Measurements from ENCODE around the gene ARHGAP26.

Gene ARHGAP26

DNA sequence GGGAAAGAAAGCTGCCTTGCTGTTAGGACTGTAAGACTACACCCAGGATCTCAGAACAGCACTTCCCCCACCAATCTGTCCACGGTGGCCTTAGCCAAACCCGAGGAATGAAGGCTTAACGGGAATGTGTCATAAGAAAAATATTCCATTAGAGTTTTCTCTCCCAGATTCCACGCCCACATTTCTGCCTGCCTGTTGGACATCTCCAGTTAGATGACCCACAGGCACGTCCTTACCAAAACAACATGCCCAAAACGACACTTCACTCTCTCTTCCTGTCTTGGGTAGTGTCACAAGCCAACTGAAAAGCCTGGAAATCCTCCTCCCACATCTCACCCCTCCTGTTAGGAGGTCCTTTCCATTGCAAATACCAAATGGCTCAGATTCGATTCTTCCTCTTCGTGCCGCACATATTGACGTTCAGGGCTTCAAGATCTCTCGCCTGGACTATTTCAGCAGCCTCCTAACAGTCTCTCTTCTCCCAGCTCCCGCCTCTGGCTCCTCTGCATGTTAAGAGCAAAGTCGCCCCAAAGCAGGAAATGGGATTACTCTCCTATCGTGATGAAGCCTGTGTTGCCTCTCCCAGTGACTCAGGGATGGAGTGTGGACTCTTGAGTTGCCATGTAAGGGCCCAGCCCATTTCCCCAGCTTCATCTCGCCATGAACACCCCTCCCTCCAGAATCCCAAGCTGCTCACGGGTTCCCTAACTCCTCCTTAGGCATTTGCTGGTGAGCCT, 474.0 kb downstream of the ARHGAP26 start:
- no peaks in the 10 kb centered on the region for H3K9me3 ChIP-seq (ENCODE audit: control insufficient read depth, insufficient read depth, low read length)
- H3K9ac ChIP-seq (ENCODE audit: low read depth, low read length): no peak overlapping the region
- H3K36me3 ChIP-seq (ENCODE audit: insufficient read depth, low read length): no peaks in the 10 kb centered on the region; the same call in 1 of the 2 replicates
- peaks cover 8% of the 10 kb centered on the region; the same call in 1 of the 2 replicates for H3K4me1 ChIP-seq (ENCODE audit: insufficient read depth, low read length)

DNA sequence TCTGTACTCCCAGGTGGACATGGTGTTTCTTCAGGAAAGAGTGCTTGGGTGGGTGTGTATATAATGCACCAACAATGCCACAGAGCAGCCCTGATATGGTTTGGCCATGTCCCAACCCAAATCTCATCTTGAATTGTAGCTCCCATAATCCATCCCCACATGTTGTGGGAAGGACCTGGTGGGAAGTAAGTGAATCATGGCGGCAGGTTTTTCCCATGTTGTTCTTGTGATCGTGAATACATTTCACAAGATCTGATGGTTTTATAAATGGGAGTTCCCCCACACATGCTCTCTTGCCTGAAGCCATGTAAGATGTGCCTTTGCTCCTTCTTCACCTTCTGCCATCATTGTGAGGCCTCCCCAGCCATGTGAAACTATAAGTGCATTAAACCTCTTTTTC, 474.8 kb downstream of the ARHGAP26 start:
- H3K4me1 ChIP-seq (ENCODE audit: insufficient read depth, low read length): peaks cover 6% of the 10 kb centered on the region; the same call in 1 of the 2 replicates
- no peak overlapping the region for H3K9ac ChIP-seq (ENCODE audit: low read depth, low read length)
- no peaks in the 10 kb centered on the region; the same call in 1 of the 2 replicates for H3K36me3 ChIP-seq (ENCODE audit: insufficient read depth, low read length)
- no peaks in the 10 kb centered on the region for H3K9me3 ChIP-seq (ENCODE audit: control insufficient read depth, insufficient read depth, low read length)

DNA sequence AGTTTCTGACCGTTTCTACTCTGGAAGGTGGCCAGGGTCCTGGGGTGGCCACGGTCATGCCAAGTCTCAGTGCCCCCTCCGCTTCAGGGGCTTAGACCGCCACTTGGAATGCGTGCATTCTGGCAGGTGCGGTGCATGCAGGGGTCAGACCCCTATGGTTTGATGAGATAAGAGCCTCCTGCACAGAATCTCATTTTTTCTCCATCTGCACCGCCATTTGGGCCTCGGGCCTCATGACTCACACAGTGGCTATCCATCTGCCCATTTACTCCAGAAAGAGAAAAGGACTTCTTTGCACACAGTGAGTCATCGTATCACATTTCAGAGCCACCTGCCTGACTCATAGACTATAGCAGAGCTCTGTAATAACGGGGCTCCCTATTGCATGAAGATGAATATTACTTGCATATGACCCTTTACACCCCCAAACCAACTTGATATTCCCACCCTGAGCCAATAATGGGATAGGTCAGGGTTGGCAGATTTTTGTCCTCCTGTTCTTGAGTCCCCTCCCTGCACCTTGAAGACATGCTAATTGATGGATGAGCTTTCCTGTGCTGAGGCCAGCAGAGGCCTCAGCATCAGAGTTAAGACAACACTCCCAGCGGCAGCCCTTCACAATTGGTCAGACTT, 475.9 kb downstream of the ARHGAP26 start:
- no peak overlapping the region for H3K9ac ChIP-seq (ENCODE audit: low read depth, low read length)
- no peaks in the 10 kb centered on the region; the same call in 1 of the 2 replicates for H3K36me3 ChIP-seq (ENCODE audit: insufficient read depth, low read length)
- H3K9me3 ChIP-seq (ENCODE audit: control insufficient read depth, insufficient read depth, low read length): no peaks in the 10 kb centered on the region
- peaks cover 5% of the 10 kb centered on the region; the same call in 1 of the 2 replicates for H3K4me1 ChIP-seq (ENCODE audit: insufficient read depth, low read length)

DNA sequence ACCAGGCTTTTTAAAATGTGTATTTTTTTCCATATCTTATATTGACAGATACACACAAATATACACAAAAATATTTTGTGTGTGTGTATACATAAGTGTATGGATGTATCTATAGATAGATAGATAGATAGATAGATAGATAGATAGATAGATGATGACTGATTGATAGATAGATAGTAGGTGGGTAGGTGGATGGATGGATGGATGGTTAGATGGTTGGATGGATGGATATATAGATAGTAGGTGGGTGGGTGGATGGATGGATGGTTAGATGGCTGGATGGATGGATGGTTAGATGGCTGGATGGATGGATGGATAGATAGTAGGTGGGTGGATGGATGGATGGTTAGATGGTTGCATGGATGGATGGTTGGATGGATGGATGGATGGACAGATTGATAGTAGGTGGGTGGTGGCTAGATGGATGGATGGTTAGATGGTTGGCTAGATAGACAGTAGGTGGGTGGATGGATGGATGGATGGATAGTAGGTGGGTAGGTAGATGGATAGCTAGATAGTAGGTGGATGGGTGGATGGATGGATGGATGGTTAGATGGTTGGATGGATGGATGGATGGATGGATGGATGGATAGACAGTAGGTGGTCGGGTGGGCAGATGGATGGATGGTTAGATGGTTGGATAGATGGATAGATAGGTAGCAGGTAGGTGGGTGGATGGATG, 477.1 kb downstream of the ARHGAP26 start:
- H3K9ac ChIP-seq (ENCODE audit: low read depth, low read length): no peak overlapping the region
- peaks cover 5% of the 10 kb centered on the region; the same call in 1 of the 2 replicates for H3K4me1 ChIP-seq (ENCODE audit: insufficient read depth, low read length)
- no peaks in the 10 kb centered on the region for H3K9me3 ChIP-seq (ENCODE audit: control insufficient read depth, insufficient read depth, low read length)
- no peaks in the 10 kb centered on the region; the same call in 1 of the 2 replicates for H3K36me3 ChIP-seq (ENCODE audit: insufficient read depth, low read length)

DNA sequence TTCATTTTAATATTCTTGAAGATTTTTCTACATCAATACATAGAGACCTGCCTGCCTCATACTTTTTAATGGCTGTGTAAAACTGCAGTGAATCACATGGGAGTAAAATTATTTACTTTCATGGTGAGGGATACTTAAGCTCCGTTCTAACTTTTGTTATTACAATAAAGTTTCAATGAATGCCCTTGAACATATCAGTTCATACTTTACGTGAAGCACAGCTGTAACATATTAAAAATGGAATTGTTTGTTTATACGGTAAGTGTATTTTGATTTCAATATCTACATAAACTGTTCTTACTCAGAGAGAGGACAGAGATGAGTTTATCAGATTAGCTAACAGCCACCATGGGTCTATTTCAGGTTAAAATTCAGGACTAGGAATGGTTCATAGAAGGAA, 478.2 kb downstream of the ARHGAP26 start:
- H3K36me3 ChIP-seq (ENCODE audit: insufficient read depth, low read length): no peaks in the 10 kb centered on the region; the same call in 1 of the 2 replicates
- H3K9me3 ChIP-seq (ENCODE audit: control insufficient read depth, insufficient read depth, low read length): no peaks in the 10 kb centered on the region
- no peak overlapping the region for H3K9ac ChIP-seq (ENCODE audit: low read depth, low read length)
- H3K4me1 ChIP-seq (ENCODE audit: insufficient read depth, low read length): peaks cover 5% of the 10 kb centered on the region; the same call in 1 of the 2 replicates

DNA sequence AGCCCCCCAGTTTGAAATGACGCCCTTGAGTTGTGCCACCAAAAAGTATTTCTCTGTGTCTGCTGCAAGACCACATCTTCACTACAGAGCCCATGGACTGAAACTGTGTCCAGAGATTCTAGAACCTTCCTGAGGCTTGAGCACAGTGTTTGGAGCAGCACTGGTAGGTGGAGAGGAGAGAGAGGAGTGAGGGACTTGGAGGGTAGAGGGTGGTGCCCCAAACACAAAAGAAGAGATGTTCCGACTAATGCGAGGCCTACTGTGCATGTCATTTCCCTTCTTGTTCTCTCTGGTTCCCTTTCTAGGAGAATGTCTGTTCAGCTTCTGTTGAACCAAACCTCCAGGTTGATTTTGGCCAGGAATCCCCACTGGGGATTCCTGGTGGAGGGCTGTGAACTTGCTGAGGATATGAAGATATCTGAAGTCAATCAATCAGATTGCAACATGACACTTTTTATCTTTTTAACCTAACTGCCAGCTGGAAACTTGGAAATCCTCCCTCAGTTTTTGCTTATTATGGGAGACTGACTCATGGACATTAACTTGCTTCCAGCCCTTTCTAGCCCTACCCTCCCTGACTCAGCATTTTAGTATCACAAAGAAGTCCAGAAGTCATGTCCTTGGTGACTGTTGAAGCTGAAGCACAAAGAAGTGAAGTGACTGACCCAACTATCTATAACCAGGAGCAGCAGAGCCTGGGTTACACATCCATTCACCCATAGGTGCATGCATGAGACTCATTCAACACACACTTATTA, 478.8 kb downstream of the ARHGAP26 start:
- H3K9me3 ChIP-seq (ENCODE audit: control insufficient read depth, insufficient read depth, low read length): no peaks in the 10 kb centered on the region
- H3K4me1 ChIP-seq (ENCODE audit: insufficient read depth, low read length): peaks cover 5% of the 10 kb centered on the region; the same call in 1 of the 2 replicates

DNA sequence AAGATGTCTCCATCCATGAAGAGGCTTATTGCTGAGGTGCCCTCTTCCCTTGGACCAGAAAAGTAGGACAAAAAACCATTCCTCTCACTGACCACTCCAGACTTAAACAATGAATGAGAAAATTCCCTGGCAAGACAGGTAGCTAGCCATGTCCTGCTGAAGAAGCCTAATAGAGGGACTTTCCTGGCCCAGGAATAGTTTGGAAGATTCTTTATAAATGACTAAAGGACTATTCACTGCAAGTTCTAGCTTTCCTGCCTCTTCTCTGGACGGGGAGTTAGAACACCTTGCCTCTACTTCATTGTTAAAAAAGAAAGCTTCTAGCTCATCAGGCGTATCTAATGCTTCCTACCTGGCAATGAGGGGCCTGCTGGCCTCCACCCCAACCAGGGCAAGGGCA, 479.7 kb downstream of the ARHGAP26 start:
- H3K4me1 ChIP-seq (ENCODE audit: insufficient read depth, low read length): peaks cover 5% of the 10 kb centered on the region; the same call in 1 of the 2 replicates
- H3K36me3 ChIP-seq (ENCODE audit: insufficient read depth, low read length): no peaks in the 10 kb centered on the region; the same call in 1 of the 2 replicates
- H3K9ac ChIP-seq (ENCODE audit: low read depth, low read length): no peak overlapping the region

More for the DNA sequence above, 478.8 kb downstream of the ARHGAP26 start:
- no peak overlapping the region for H3K9ac ChIP-seq (ENCODE audit: low read depth, low read length)
- no peaks in the 10 kb centered on the region; the same call in 1 of the 2 replicates for H3K36me3 ChIP-seq (ENCODE audit: insufficient read depth, low read length)

DNA sequence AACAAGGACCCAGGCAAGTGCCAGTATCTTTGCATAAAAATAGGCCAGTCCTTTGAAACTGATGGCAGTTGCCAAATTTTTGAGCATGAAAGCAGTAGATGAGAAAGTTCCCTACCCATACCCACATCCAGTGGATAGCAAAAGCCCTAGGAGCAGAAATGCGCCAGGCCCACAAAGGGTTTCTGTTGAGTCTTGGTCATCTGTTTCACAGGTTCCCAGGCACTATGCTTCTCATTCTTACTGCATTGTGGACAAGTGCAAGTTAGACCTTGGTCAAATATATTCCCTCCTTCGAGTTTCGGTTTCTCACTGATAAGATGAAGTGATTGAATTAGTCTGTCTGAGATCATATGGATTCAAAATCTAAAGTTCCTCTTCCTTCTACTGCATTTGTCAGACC, 481.0 kb downstream of the ARHGAP26 start:
- H3K4me1 ChIP-seq (ENCODE audit: insufficient read depth, low read length): peaks cover 3% of the 10 kb centered on the region; the same call in 1 of the 2 replicates
- H3K36me3 ChIP-seq (ENCODE audit: insufficient read depth, low read length): no peaks in the 10 kb centered on the region
- no peak overlapping the region for H3K9ac ChIP-seq (ENCODE audit: low read depth, low read length)
- H3K9me3 ChIP-seq (ENCODE audit: control insufficient read depth, insufficient read depth, low read length): no peaks in the 10 kb centered on the region

More for the DNA sequence above, 479.7 kb downstream of the ARHGAP26 start:
- H3K9me3 ChIP-seq (ENCODE audit: control insufficient read depth, insufficient read depth, low read length): no peaks in the 10 kb centered on the region

DNA sequence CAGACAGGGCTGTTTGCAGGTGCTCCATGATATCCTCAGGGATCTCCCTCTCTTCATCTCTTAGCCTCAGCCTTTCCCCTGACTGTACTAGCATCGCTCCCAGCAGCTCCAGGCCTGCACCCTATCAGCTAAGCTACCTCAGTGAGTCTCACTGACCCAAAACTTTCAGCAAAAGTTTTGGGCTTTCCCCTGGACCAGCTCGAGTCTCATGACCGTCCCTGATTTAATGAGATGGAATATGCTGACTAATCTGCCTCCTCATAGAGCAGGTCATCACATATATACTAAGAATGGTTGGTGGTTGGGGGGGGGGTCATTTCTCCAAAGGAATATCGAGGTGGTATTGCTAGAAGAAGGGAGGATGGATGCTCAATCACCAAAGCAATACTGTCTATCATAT, 481.8 kb downstream of the ARHGAP26 start:
- no peak overlapping the region for H3K9ac ChIP-seq (ENCODE audit: low read depth, low read length)
- no peaks in the 10 kb centered on the region for H3K9me3 ChIP-seq (ENCODE audit: control insufficient read depth, insufficient read depth, low read length)
- H3K4me1 ChIP-seq (ENCODE audit: insufficient read depth, low read length): no peaks in the 10 kb centered on the region
- no peaks in the 10 kb centered on the region for H3K36me3 ChIP-seq (ENCODE audit: insufficient read depth, low read length)

DNA sequence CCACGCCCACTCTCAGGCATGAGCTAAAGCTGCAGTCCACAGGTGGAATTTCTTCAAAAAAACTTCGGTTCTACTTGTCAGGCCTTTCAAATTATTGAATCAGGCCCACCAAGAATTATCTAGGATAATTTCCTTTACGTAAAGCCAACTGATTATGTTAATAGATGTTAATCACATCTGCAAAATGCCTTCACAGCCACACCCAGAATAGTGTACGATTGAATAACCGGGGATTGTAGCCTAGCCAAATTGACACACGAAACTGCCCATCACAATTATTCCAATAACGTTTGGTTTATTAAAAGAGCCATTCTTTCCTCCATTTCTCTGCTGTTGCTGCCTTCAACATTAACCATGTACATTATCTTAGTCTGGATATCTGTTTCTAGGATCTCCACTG, 484.6 kb downstream of the ARHGAP26 start:
- no peaks in the 10 kb centered on the region for H3K4me1 ChIP-seq (ENCODE audit: insufficient read depth, low read length)

DNA sequence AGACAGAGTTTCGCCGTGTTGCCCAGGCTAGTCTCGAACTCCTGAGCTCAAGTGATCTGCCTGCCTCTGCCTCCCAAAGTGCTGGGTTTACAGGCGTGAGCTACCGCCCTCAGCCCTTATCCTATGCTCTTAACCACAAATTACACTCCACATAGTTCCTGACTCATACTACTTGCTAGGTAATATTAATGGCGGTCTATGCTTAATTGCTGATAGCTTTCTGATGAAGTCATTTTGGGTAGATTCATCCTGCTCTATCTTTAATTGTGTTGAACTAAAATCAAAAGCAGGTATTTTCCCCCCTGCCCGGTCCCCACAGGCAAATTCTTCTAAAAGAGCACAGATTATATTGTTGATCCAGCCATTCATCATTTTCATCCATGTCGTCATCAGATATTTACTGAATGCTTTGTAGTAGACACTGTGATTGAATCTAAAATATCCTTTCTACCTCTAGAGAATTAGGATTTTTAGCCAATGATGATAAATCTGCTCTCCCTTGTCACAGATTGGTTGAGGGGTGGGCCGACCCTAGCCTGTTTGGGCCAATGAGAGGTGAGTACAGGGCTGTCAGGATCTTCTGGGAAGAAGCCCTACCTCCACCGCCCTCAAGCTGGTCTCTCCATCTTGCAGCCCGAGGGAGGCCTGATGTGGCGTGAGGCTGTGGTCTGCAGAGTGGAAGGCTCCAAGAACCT, 488.5 kb downstream of the ARHGAP26 start:
- Histone ChIP-seq H3K4me1 (ENCODE audit: insufficient read depth, low read length) (no peaks in the 10 kb centered on the region), H3K9ac (ENCODE audit: low read depth, low read length) (no peak overlapping the region), H3K9me3 (ENCODE audit: control insufficient read depth, insufficient read depth, low read length) (no peaks in the 10 kb centered on the region), H3K36me3 (ENCODE audit: insufficient read depth, low read length) (no peaks in the 10 kb centered on the region)

More for the DNA sequence above, 484.6 kb downstream of the ARHGAP26 start:
- Histone ChIP-seq H3K36me3 (ENCODE audit: insufficient read depth, low read length) (no peaks in the 10 kb centered on the region), H3K9me3 (ENCODE audit: control insufficient read depth, insufficient read depth, low read length) (no peaks in the 10 kb centered on the region), H3K9ac (ENCODE audit: low read depth, low read length) (no peak overlapping the region)

DNA sequence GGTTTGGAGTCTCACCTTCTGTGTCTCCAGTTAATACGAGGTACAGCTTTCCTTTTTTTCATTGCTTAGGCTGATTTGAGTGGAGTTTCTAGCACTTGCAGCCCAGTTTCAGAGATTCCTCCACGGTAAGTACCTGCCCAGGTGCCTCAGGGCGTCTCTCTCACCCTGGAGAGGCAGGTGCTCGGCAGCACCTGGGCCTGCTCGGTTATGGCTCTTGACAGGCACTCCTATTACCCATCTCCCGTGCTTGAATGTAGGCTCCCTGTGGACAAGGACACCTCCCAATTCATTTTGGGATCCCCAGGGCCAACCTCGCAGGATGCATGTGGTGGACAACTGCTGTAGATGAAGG, 489.1 kb downstream of the ARHGAP26 start:
- Histone ChIP-seq H3K4me1 (ENCODE audit: insufficient read depth, low read length) (no peaks in the 10 kb centered on the region), H3K36me3 (ENCODE audit: insufficient read depth, low read length) (no peaks in the 10 kb centered on the region)

DNA sequence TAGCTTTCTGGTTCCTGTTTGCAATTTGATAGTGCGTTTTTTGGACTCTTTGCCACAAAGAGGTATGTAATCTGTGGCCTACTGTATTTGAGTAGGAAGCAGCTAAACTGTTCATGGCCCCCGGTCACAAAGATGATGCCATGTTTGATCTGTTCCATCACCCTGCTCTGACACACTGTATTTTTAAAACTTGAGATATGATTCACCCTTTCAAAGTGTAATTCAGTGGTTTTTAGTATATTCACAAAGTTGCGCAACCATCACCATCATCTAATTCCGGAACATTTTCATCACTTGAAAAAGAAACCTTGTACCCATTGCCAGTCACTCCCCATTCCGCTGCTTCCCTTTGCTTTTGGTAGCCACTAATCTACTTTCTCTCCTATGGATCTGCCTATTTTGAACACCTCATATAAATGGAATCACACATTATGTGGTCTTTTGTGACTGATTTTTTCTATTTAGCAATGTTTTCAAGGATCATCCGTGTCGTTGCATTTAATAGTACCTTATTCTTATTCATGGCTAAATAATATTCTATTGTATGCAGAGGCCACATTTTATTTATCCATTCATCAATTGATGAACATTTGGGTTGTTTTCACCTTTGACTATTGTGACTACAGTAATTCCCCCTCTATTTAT, 491.7 kb downstream of the ARHGAP26 start:
- H3K9me3 ChIP-seq (ENCODE audit: control insufficient read depth, insufficient read depth, low read length): no peaks in the 10 kb centered on the region
- H3K9ac ChIP-seq (ENCODE audit: low read depth, low read length): no peak overlapping the region
- no peaks in the 10 kb centered on the region for H3K36me3 ChIP-seq (ENCODE audit: insufficient read depth, low read length)

More for the DNA sequence above, 489.1 kb downstream of the ARHGAP26 start:
- H3K9me3 ChIP-seq (ENCODE audit: control insufficient read depth, insufficient read depth, low read length): no peaks in the 10 kb centered on the region
- H3K9ac ChIP-seq (ENCODE audit: low read depth, low read length): no peak overlapping the region

More for the DNA sequence above, 491.7 kb downstream of the ARHGAP26 start:
- H3K4me1 ChIP-seq (ENCODE audit: insufficient read depth, low read length): no peaks in the 10 kb centered on the region
